ENCODE results near the gene VCL. TPM values are rescaled to one million over a fixed set of nuclear protein-coding genes. Genes with fewer than 3 reads are reported as not detected.
"Not testable (repeated sequence)": the region's sequence is repeated elsewhere in the genome, so short reads cannot be mapped to it uniquely, and the experiment has no call there.

Gene VCL
- total RNA-seq, 4 donors from 2014 or later = 71.9 to 151 (median 112) TPM

DNA sequence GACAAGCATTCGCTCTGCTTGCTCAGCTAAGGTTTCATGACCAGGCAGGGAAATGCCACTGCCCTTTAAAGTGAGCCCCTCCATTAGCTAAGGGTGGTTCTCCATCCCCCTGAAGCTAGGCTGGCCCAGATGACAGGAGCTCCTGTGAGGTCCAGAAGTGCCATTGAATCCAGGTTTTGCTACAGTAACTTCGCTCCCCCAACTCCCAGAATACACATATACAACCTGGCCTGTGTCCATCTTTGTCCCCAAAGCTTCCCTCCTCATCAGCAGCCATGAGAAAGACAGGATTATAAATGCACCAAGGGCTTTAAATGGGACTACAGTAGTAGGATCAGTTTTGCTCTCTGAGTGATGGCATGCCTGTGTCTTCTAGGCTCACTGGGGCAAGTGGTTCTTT, 35.5 kb upstream of the VCL start:
- Histone ChIP-seq H3K27me3 (no peaks in the 10 kb centered on the region), H3K9me3 (no peaks in the 10 kb centered on the region), H3K4me3 (replicated peaks in 1 of 3) (no peak overlapping the region), H3K27ac (no peak overlapping the region), H3K4me1 (peaks cover 9 to 18% of the 10 kb centered on the region in 2 donors), H3K36me3 (no peaks in the 10 kb centered on the region)
- DNase-seq = no peak
- WGBS, 2 donors = 95 to 97% methylated on average over 2 of the region's 2 CpGs
- intact Hi-C loops (cut with DNase I) = no loop called here
- TF ChIP-seq, protein P1, sequence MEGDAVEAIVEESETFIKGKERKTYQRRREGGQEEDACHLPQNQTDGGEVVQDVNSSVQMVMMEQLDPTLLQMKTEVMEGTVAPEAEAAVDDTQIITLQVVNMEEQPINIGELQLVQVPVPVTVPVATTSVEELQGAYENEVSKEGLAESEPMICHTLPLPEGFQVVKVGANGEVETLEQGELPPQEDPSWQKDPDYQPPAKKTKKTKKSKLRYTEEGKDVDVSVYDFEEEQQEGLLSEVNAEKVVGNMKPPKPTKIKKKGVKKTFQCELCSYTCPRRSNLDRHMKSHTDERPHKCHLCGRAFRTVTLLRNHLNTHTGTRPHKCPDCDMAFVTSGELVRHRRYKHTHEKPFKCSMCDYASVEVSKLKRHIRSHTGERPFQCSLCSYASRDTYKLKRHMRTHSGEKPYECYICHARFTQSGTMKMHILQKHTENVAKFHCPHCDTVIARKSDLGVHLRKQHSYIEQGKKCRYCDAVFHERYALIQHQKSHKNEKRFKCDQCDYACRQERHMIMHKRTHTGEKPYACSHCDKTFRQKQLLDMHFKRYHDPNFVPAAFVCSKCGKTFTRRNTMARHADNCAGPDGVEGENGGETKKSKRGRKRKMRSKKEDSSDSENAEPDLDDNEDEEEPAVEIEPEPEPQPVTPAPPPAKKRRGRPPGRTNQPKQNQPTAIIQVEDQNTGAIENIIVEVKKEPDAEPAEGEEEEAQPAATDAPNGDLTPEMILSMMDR (IDR thresholded peaks at IDR 0.05) = no peak
- TF ChIP-seq POLR2A (IDR thresholded peaks at IDR 0.05) = no peak

DNA sequence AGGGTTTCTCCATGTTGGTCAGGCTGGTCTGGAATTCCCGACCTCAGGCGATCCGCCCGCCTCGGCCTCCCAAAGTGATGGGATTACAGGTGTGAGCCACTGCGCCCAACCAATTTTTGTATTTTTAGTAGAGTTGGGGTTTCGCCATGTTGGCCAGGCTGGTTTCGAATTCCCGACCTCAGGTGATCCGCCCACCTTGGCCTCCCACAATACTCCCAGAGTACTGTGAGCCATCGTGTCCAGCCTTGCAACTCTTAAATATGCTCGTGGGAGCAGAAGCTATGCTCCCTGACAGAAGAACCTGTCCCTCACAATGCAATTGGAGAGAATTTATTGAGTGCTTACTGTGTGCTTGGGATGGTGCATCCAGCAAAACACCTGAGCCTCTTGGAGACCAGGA, 34.4 kb upstream of the VCL start:
- DNase-seq = not testable (repeated sequence)
- 95 to 96% methylated on average over 10 to 12 of the region's 12 CpGs for WGBS, 2 donors

DNA sequence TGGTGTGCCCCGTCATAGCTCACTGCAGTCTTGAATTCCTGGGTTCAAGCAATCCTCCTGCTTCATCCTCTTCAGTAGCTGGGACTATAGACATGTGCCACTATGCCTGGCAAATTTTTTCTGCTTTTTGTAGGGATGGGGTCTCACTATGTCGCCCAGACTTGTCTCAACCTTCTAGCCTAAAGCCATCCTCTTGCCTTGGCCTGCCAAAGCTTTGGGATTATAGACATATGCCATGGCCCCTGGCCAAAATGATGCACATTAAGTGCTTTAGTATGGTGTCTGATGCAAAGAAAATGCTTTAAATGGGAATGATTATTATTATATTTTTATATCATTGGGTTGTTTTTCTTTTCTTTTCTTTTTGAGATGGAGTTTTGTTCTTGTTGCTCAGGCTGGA, 33.2 kb upstream of the VCL start:
- Histone ChIP-seq H3K27ac (no peak overlapping the region), H3K36me3 (no peaks in the 10 kb centered on the region), H3K9me3 (no peaks in the 10 kb centered on the region), H3K4me1 (peaks cover 18 to 31% of the 10 kb centered on the region in 2 donors), H3K27me3 (no peaks in the 10 kb centered on the region), H3K4me3 (replicated peaks in 1 of 3) (no peak overlapping the region)
- no peak for TF ChIP-seq POLR2A (IDR thresholded peaks at IDR 0.05)
- TF ChIP-seq, protein P1 (IDR thresholded peaks at IDR 0.05) = no peak
- 98 to 100% methylated on average over 2 of the region's 2 CpGs for WGBS, 2 donors
- DNase-seq = no peak
- intact Hi-C loops (cut with DNase I) = no loop called here

More for the DNA sequence above, 34.4 kb upstream of the VCL start:
- intact Hi-C loops (cut with DNase I); H3K27ac ChIP-seq; H3K36me3 ChIP-seq; H3K4me3 ChIP-seq (replicated peaks in 1 of 3); H3K9me3 ChIP-seq; H3K27me3 ChIP-seq: not testable (repeated sequence)
- H3K4me1 ChIP-seq = peaks cover 13 to 27% of the 10 kb centered on the region in 2 donors

DNA sequence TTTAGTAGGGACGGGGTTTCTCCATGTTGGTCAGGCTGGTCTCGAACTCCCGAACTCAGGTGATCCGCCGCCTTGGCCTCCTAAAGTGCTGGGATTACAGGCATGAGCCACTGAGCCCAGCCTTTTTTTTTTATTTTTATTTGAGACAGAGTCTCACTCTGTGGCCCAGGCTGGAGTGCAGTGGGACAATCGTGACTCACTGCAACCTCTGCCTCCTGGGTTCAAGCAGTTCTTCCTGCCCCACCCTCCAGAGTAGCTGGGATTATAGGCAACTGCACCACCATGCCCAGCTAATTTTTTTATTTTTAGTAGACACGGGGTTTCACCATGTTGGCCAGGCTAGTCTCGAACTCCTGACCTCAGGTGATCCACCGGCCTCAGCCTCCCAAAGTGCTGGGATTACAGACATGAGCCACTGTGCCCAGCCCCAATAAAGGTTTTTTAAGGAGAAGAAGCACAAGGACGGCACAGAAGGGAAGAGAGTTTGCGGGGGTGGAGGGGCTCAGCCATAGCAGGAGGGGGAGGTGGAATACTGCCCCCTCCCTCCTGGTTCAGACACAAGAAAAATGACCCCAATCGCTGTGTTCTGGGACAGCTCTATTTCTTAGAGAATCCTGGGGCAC, 32.5 kb upstream of the VCL start:
- H3K4me3 ChIP-seq (replicated peaks in 1 of 3); H3K36me3 ChIP-seq; DNase-seq; H3K27me3 ChIP-seq; intact Hi-C loops (cut with DNase I); H3K9me3 ChIP-seq: not testable (repeated sequence)
- WGBS, 2 donors = 78 to 81% methylated on average over 12 of the region's 12 CpGs
- H3K4me1 ChIP-seq = peaks cover 18 to 31% of the 10 kb centered on the region in 2 donors
- peak overlapping the region; percentile 69 to 92 (median 70) for H3K27ac ChIP-seq

DNA sequence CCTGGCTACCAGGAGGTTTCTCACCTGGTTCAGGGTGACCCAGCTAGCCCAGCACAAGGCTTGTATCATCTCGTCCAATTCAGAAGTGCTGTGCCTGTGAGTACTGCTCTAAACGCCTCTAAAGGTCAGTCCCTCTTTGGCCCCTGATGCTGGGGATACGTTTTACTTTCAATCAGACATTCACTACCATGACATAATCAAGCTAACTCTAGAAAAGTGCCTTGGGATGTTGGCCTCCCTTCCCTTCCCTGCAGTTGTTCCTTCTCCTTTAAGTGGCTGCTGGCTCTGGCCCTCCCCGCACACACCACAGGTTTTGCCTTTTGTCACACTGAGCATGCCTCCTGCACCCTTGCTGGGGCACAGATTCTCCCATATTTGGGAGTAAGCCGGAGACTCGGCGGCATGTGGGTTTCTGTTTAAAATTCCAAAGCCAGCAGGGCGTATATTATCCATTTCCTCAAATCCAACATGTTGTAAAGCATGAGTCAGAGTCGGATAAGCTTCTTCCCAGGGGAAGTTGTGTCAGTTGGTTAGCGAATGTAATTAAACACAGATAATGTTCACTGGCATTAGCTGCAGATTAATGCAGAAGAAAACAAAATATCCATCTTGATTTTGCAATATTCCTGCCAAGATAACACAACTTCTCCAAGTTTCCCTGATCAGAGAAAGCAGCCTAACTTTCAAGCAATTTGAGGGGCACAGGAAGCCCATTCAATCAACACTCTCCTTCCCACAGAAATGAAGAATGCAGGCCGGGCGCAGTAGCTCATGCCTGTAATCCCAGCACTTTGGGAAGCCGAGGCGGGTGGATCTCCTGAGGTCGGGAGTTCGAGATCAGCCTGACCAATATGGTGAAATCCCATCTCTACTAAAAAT, 31.8 kb upstream of the VCL start:
- no peaks in the 10 kb centered on the region for H3K27me3 ChIP-seq
- peak in 1 of 2 donors; percentile 70 for TF ChIP-seq POLR2A (IDR thresholded peaks at IDR 0.05)
- TF ChIP-seq, protein P1 (IDR thresholded peaks at IDR 0.05) = no peak
- no peak overlapping the region for H3K4me3 ChIP-seq (replicated peaks in 1 of 3)
- H3K27ac ChIP-seq = peak overlapping the region; percentile 69 to 92 (median 70)
- 42 to 47% methylated on average over 16 of the region's 16 CpGs for WGBS, 2 donors
- no peaks in the 10 kb centered on the region for H3K9me3 ChIP-seq
- intact Hi-C loops (cut with DNase I) = no loop called here
- DNase-seq = peak; percentile 64 to 85
- peaks cover 18 to 31% of the 10 kb centered on the region in 2 donors for H3K4me1 ChIP-seq
- H3K36me3 ChIP-seq = no peaks in the 10 kb centered on the region

DNA sequence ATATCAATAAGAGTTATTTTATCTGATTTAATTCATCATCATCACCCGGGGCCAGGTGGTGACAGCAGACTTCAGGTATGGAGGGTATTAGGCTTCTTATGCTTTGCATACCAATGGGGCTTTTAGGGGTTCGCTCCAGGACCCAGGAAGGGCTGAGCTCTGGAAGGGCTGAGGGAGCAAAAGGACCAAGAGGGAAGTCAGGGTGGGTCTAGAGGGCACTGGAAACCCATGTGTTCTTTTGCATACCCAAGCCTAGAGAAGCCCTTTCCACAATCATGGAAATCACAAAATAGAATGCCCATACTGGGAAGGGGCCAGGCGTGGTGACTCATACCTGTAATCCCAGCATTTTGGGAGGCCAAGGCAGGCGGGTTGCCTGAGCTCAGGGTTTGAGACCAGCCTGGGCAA, 30.9 kb upstream of the VCL start:
- Histone ChIP-seq H3K9me3 (no peaks in the 10 kb centered on the region), H3K4me1 (peaks cover 18 to 31% of the 10 kb centered on the region in 2 donors), H3K27me3 (no peaks in the 10 kb centered on the region), H3K27ac (peak overlapping the region in 2 of 3 donors; percentile 70 to 92), H3K36me3 (no peaks in the 10 kb centered on the region), H3K4me3 (replicated peaks in 1 of 3) (no peak overlapping the region)
- intact Hi-C loops (cut with DNase I) = no loop called here
- no peak for DNase-seq
- TF ChIP-seq, protein P1 (IDR thresholded peaks at IDR 0.05) = no peak
- TF ChIP-seq POLR2A (IDR thresholded peaks at IDR 0.05) = no peak
- WGBS, 2 donors = 87 to 94% methylated on average over 4 of the region's 4 CpGs

Measured in thyroid gland (tissue), 4 donors.